Body of pancreas (tissue), 4 donors: ENCODE measurements around the gene MMP12. TPM values are rescaled to one million over a fixed set of nuclear protein-coding genes. Genes with fewer than 3 reads are reported as not detected.

Experiments used
- ATAC-seq: fragments of 150-250 bp; one replicate; pipeline ENCODE4 v1.9.1; 2016
- DNase-seq, 4 donors: peaks; one replicate each; pipeline ENCODE4 v3.0.0-alpha.2; 2019
- H3K27ac ChIP-seq, 4 donors: fragments of 200-600 bp; sonication (generic); 1 replicate in 3 of 4; 2 replicates in 1 of 4; pipeline versions ENCODE4 v1.5.1 to v1.6.1; 2016 to 2019; ENCODE audit warnings: mild to moderate bottlenecking in 1 of 4, mixed read lengths in 1 of 4, moderate library complexity in 1 of 4
- H3K27me3 ChIP-seq, 2 donors: fragments of 200-600 bp; sonication (generic); one replicate each; pipeline ENCODE4 v1.6.0; 2016; ENCODE audit warnings: mild to moderate bottlenecking in 1 of 2
- H3K36me3 ChIP-seq, 2 donors: fragments of 200-600 bp; sonication (generic); replicated peaks in 1 of 2; 2 replicates each; pipeline ENCODE4 v1.5.1; 2016; ENCODE audit warnings: low read depth in 2 of 2; ENCODE audit not compliant: insufficient read depth in 1 of 2
- H3K4me1 ChIP-seq: fragments of 200-600 bp; sonication (generic); one replicate; pipeline ENCODE4 v1.6.0; 2016
- H3K4me3 ChIP-seq, 2 donors: fragments of 200-600 bp; sonication (generic); 1 replicate in 1 of 2; 2 replicates in 1 of 2; pipeline ENCODE4 v1.5.1; 2016 to 2019
- H3K9me3 ChIP-seq, 3 donors: fragments of 200-600 bp; sonication (generic); 1 replicate in 2 of 3; 2 replicates in 1 of 3; pipeline ENCODE4 v1.5.1; 2016
- POLR2A ChIP-seq, 3 donors: fragments of 450-650 bp; IDR thresholded peaks; one replicate each; pipeline ENCODE4 v1.6.1; 2016; ENCODE audit warnings: antibody characterized with exemption in 3 of 3, mild to moderate bottlenecking in 2 of 3
- WGBS, 2 donors: methylation state at CpG; one replicate each; pipeline ENCODE4 v1.1.5; 2017; 5-methylcytosine and 5-hydroxymethylcytosine counted together
- intact Hi-C: fragments of 100-400 bp; cut with DNase I; formaldehyde crosslinking; loops from one replicate; pipeline ENCODE4 v1.15.1; 2023
- total RNA-seq, 2 donors: library from RNA; depleted of rRNA; stranded (reverse); fragments of >200 nt; gene quantifications; one replicate each; pipeline ENCODE4 v1.1.0, GENCODE V29; 2016
- TF ChIP-seq, protein P1 (sequence below), 7 experiments: fragments of 450-650 bp in 4 of 7; fragments of 200-600 bp in 3 of 7; sonication (generic) in 3 of 7; IDR thresholded peaks; one replicate each; pipeline ENCODE4 v1.5.1; 2016 to 2019; ENCODE audit warnings: antibody characterized with exemption in 7 of 7

MMP12 gene
- total RNA-seq, 2 donors from 2014 or later: not detected

DNA sequence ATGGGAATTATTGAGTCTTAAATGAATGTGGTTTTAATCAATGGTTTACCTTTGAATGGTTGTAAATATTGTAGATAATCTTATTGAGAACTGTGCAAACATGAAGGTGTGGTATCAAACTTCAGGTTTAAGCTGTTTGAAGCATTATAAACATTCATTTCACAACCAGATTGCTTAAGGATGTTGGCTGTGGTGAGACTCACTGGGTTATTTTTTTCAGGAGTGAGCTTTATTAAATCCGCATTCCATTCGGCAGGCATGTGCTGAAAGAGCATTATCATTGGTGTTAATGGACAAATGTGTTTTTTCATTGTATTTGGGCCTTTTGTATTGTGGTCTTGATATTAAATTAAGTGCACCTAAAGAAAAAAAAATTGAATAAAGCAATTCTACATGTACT is 41.1 kb downstream of the MMP12 start:
- intact Hi-C loops: loop anchor here (10.0 kb wide), 1 partner anchor 101 kb away; no protein-coding TSS in a partner anchor
- ATAC-seq: no peak
- WGBS, 2 donors: 77 to 78% methylated on average over 2 of the region's 2 CpGs
- Histone ChIP-seq H3K36me3 (no peaks in the 10 kb centered on the region), H3K27me3 (no peaks in the 10 kb centered on the region), H3K27ac (no peak overlapping the region), H3K4me1 (no peaks in the 10 kb centered on the region), H3K4me3 (no peak overlapping the region), H3K9me3 (no peaks in the 10 kb centered on the region)
- TF ChIP-seq POLR2A (IDR thresholded peaks at IDR 0.05): no peak
- TF ChIP-seq, protein P1, sequence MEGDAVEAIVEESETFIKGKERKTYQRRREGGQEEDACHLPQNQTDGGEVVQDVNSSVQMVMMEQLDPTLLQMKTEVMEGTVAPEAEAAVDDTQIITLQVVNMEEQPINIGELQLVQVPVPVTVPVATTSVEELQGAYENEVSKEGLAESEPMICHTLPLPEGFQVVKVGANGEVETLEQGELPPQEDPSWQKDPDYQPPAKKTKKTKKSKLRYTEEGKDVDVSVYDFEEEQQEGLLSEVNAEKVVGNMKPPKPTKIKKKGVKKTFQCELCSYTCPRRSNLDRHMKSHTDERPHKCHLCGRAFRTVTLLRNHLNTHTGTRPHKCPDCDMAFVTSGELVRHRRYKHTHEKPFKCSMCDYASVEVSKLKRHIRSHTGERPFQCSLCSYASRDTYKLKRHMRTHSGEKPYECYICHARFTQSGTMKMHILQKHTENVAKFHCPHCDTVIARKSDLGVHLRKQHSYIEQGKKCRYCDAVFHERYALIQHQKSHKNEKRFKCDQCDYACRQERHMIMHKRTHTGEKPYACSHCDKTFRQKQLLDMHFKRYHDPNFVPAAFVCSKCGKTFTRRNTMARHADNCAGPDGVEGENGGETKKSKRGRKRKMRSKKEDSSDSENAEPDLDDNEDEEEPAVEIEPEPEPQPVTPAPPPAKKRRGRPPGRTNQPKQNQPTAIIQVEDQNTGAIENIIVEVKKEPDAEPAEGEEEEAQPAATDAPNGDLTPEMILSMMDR (IDR thresholded peaks at IDR 0.05): no peak
- no peak for DNase-seq

DNA sequence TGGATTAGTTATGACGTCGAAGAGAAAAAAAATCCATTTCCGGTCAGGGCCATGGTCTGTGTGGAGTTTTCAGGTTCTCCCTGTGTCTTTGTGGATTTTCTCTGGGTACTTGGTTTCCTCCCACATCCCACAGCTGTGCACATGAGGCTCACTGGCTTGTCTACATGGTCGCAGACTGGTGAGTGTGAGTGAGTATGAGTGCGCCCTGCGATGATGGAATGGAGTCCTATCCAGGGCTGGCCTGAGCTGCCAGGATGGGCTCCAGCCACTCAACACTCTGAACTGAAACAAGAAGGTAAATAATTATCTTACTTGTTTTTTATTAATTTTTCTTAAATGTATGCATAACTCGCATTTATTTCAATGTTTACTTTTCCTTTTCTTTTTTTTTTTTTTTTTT is 42.2 kb downstream of the MMP12 start:
- H3K27me3 ChIP-seq: no peaks in the 10 kb centered on the region
- H3K9me3 ChIP-seq: no peaks in the 10 kb centered on the region
- intact Hi-C loops: loop anchor here (10.0 kb wide), 1 partner anchor 102 kb away; no protein-coding TSS in a partner anchor
- DNase-seq (no peak), ATAC-seq (no peak)
- no peaks in the 10 kb centered on the region for H3K36me3 ChIP-seq
- TF ChIP-seq, protein P1 (IDR thresholded peaks at IDR 0.05): no peak
- TF ChIP-seq POLR2A (IDR thresholded peaks at IDR 0.05): no peak
- no peaks in the 10 kb centered on the region for H3K4me1 ChIP-seq
- 87 to 93% methylated on average over 7 of the region's 7 CpGs for WGBS, 2 donors
- H3K27ac ChIP-seq: no peak overlapping the region
- H3K4me3 ChIP-seq: no peak overlapping the region

DNA sequence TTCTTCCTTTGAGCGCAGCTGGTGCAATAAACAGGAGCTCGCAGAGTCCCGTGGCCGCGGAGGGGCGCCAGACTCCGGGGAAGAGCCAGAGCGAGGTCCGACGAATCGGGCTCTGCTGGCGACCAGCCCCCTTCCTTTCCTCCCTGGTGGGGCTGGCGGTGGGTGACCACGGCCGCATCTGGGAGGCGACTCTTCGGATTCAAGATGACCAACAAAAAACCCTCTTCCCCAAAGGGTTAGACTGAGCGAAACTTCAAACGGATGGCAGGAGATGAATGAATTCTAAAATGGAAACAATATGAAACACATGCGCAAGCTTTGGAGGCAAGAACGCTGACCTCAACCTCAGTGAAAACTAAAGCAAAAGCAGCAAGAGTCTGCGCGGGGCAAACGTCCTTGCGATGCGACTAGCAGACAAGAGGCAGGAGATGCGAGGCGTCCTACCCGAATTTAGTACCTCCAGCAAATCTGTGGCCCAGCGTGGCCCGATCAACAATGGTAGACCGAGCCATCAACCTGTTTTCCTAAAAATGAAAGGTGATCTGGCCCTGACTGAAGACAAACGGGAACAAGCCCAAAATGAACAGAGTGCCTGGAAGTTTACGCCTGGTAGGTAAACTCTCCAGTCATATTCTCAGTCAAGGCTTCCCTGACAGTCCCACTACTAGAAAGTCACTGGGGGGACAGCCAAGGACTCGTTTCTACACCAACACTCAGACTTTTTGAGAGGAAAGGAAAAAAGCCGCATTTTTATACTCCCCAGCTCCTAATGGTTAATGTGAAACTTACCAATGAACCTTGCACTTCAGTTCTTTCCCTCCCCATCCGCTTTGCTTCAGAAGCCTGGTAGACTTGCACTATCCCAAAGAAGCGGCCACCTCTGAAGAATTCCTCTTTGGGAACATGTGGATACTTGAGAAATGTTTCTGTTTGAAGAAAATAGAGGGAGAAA is 43.0 kb downstream of the MMP12 start:
- Histone ChIP-seq H3K4me3 (no peak overlapping the region), H3K4me1 (no peaks in the 10 kb centered on the region), H3K27me3 (no peaks in the 10 kb centered on the region), H3K36me3 (no peaks in the 10 kb centered on the region), H3K27ac (no peak overlapping the region), H3K9me3 (no peaks in the 10 kb centered on the region)
- WGBS, 2 donors: 35 to 39% methylated on average over 38 of the region's 38 CpGs
- DNase-seq: peak; percentile 24 to 34 (median 30)
- TF ChIP-seq, protein P1 (IDR thresholded peaks at IDR 0.05): peak in 6 of 7 experiments; percentile 7 to 41 (median 24)
- no peak for TF ChIP-seq POLR2A (IDR thresholded peaks at IDR 0.05)
- no peak for ATAC-seq
- intact Hi-C loops: loop anchor here (10.0 kb wide), 1 partner anchor 103 kb away; no protein-coding TSS in a partner anchor

DNA sequence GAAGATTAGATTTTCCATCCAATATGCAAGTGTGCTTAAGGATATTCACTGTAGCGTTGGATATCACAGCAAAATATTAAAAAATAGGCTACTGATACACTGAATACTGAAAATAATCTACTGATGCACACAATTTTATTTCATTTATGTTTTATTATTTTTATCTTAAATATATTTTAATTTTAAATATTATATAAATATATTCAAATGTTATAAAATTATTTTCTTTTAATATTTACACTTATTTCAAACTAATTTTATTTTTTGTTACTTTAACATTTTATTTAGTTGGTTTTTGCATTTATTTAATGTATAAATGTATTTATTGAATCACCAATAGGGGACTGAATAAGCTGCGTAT is 43.7 kb downstream of the MMP12 start:
- no peak for TF ChIP-seq POLR2A (IDR thresholded peaks at IDR 0.05)
- TF ChIP-seq, protein P1 (IDR thresholded peaks at IDR 0.05): no peak
- ATAC-seq (no peak), DNase-seq (no peak)
- no peaks in the 10 kb centered on the region for H3K36me3 ChIP-seq
- no peaks in the 10 kb centered on the region for H3K27me3 ChIP-seq
- H3K4me1 ChIP-seq: no peaks in the 10 kb centered on the region
- intact Hi-C loops: loop anchor here (10.0 kb wide), 1 partner anchor 104 kb away; no protein-coding TSS in a partner anchor
- no peaks in the 10 kb centered on the region for H3K9me3 ChIP-seq
- whole genome bisulfite sequencing, 2 donors: 47 to 57% methylated on average over 2 of the region's 2 CpGs
- H3K4me3 ChIP-seq: no peak overlapping the region
- no peak overlapping the region for H3K27ac ChIP-seq
